Ishikawa (cell line): Measurements from ENCODE around the gene NLK.

ENCODE experiments used
- EGR1 ChIP-seq: IDR thresholded peaks from 2 replicates; pipeline ENCODE4 v1.6.1; 2012
- FOXM1 ChIP-seq: IDR thresholded peaks from 2 replicates; pipeline ENCODE4 v1.6.1; 2012; ENCODE audit warnings: low read depth, borderline replicate concordance
- REST ChIP-seq: IDR thresholded peaks from 2 replicates; pipeline ENCODE4 v1.6.1; 2012; ENCODE audit warnings: low read depth, mild to moderate bottlenecking
- YY1 ChIP-seq: IDR thresholded peaks from 2 replicates; pipeline ENCODE4 v1.6.1; 2012; ENCODE audit warnings: low read depth

- no peak for TF ChIP-seq REST
- TF ChIP-seq EGR1 = no peak
- no peak for TF ChIP-seq YY1
- no peak for TF ChIP-seq FOXM1
Measured at GRCh38 chr17:28101919-28102318, 59.4 kb downstream of the NLK start.
